ENCODE data around the gene ALOX12B.

DNA sequence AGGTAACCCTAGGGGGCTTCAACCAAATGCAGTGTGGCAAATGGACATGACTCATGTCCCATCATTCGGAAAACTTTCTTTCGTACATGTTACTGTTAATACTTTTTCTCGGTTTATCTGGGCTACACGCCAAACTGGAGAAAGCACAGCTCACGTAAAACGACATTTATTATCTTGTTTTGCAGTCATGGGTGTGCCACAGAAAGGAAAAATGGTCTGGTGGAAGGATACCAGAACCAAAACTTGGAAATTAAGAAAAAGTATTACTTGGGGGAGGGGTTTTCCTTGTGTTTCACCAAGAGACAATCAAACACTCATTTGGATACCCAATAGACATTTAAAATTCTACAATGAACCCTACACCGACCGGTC, 25.1 kb downstream of the ALOX12B start:
- TF ChIP-seq, protein P1, sequence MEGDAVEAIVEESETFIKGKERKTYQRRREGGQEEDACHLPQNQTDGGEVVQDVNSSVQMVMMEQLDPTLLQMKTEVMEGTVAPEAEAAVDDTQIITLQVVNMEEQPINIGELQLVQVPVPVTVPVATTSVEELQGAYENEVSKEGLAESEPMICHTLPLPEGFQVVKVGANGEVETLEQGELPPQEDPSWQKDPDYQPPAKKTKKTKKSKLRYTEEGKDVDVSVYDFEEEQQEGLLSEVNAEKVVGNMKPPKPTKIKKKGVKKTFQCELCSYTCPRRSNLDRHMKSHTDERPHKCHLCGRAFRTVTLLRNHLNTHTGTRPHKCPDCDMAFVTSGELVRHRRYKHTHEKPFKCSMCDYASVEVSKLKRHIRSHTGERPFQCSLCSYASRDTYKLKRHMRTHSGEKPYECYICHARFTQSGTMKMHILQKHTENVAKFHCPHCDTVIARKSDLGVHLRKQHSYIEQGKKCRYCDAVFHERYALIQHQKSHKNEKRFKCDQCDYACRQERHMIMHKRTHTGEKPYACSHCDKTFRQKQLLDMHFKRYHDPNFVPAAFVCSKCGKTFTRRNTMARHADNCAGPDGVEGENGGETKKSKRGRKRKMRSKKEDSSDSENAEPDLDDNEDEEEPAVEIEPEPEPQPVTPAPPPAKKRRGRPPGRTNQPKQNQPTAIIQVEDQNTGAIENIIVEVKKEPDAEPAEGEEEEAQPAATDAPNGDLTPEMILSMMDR (IDR thresholded peaks at IDR 0.05) = no peak
- no peak for TF ChIP-seq POLR2A (IDR thresholded peaks at IDR 0.05)
